Colonic mucosa (tissue), 4 donors: ENCODE measurements around the gene DACT3. TPM values are rescaled to one million over a fixed set of nuclear protein-coding genes. Genes with fewer than 3 reads are reported as not detected.

ENCODE experiments used
- DNase-seq: peaks from one replicate; pipeline ENCODE4 v3.0.0-alpha.2; 2020
- H3K27ac ChIP-seq: fragments of 200-600 bp; one replicate; pipeline ENCODE4 v1.8.0; 2021
- H3K27me3 ChIP-seq: fragments of 200-600 bp; one replicate; pipeline ENCODE4 v1.8.0; 2021
- H3K36me3 ChIP-seq: fragments of 200-600 bp; one replicate; pipeline ENCODE4 v1.8.0; 2021
- H3K4me1 ChIP-seq: fragments of 200-600 bp; one replicate; pipeline ENCODE4 v1.8.0; 2021; ENCODE audit warnings: mild to moderate bottlenecking
- H3K4me3 ChIP-seq: fragments of 200-600 bp; one replicate; pipeline ENCODE4 v1.8.0; 2021
- H3K9ac ChIP-seq, 2 donors: one replicate each; pipeline ENCODE4 v1.7.0; 2013; ENCODE audit warnings: control low read depth in 2 of 2, low read depth in 2 of 2, low read length in 2 of 2
- H3K9me3 ChIP-seq: fragments of 200-600 bp; one replicate; pipeline ENCODE4 v1.8.0; 2021
- CTCF ChIP-seq: fragments of 200-600 bp; IDR thresholded peaks from one replicate; pipeline ENCODE4 v1.8.0; 2022; ENCODE audit warnings: antibody characterized with exemption, mild to moderate bottlenecking
- intact Hi-C: fragments of 100-400 bp; cut with DNase I; formaldehyde crosslinking; loops from one replicate; pipeline ENCODE4 v1.14.1; 2022
- total RNA-seq, 2 donors: library from RNA; stranded (reverse); fragmentation: NEBNext Ultra II Directional in 1 of 2; extraction: Animal tissue kit (Norgen Biotek cat#: 25700) in 1 of 2; gene quantifications; one replicate each; pipeline ENCODE4 v1.2.1, GENCODE V29; 2021
- donor health status: healthy.
- donor health status: DM: no; HTN: no; CAD: no.
- donor health status: DM: no; HTN: no; CAD: no.

DACT3 gene
- total RNA-seq, 2 donors from 2014 or later = 1.6 to 5.3 TPM

- no peaks in the 10 kb centered on the region for H3K27me3 ChIP-seq
- DNase-seq = no peak
- no peak overlapping the region for H3K27ac ChIP-seq
- TF ChIP-seq CTCF = no peak
- no peak overlapping the region for H3K4me3 ChIP-seq
- no peaks in the 10 kb centered on the region for H3K9me3 ChIP-seq
- peaks cover 50% of the 10 kb centered on the region for H3K36me3 ChIP-seq
- intact Hi-C loops = no loop called here
- no peaks in the 10 kb centered on the region for H3K4me1 ChIP-seq
- no peak overlapping the region for H3K9ac ChIP-seq
Observed at GRCh38 chr19:46691948-46692347, 31.0 kb upstream of the DACT3 start.

- no peak for TF ChIP-seq CTCF
- no peaks in the 10 kb centered on the region for H3K4me1 ChIP-seq
- intact Hi-C loops = no loop called here
- H3K27me3 ChIP-seq = no peaks in the 10 kb centered on the region
- no peak overlapping the region for H3K27ac ChIP-seq
- no peaks in the 10 kb centered on the region for H3K9me3 ChIP-seq
- no peak overlapping the region for H3K4me3 ChIP-seq
- peaks cover 50% of the 10 kb centered on the region for H3K36me3 ChIP-seq
- no peak overlapping the region for H3K9ac ChIP-seq
- DNase-seq = no peak
Observed at GRCh38 chr19:46691104-46691503, 30.1 kb upstream of the DACT3 start.

GRCh38 chr19:46689358-46689757 is 28.4 kb upstream of the DACT3 start:
- no peak for DNase-seq
- no peak for TF ChIP-seq CTCF
- no peaks in the 10 kb centered on the region for H3K27me3 ChIP-seq
- no peaks in the 10 kb centered on the region for H3K9me3 ChIP-seq
- peaks cover 41% of the 10 kb centered on the region for H3K36me3 ChIP-seq
- H3K4me3 ChIP-seq = no peak overlapping the region
- H3K27ac ChIP-seq = no peak overlapping the region
- no peaks in the 10 kb centered on the region for H3K4me1 ChIP-seq
- intact Hi-C loops = no loop called here
- no peak overlapping the region for H3K9ac ChIP-seq

GRCh38 chr19:46687438-46688145 is 26.6 kb upstream of the DACT3 start:
- no peak overlapping the region for H3K4me3 ChIP-seq
- H3K4me1 ChIP-seq = no peaks in the 10 kb centered on the region
- no peak overlapping the region for H3K9ac ChIP-seq
- intact Hi-C loops = no loop called here
- DNase-seq = no peak
- peaks cover 25% of the 10 kb centered on the region for H3K36me3 ChIP-seq
- H3K27ac ChIP-seq = no peak overlapping the region
- no peaks in the 10 kb centered on the region for H3K27me3 ChIP-seq
- no peaks in the 10 kb centered on the region for H3K9me3 ChIP-seq
- TF ChIP-seq CTCF = no peak

GRCh38 chr19:46685189-46685588 is 24.2 kb upstream of the DACT3 start:
- no peak overlapping the region for H3K4me3 ChIP-seq
- intact Hi-C loops = no loop called here
- H3K27ac ChIP-seq = no peak overlapping the region
- H3K9ac ChIP-seq = no peak overlapping the region
- no peak for TF ChIP-seq CTCF
- no peaks in the 10 kb centered on the region for H3K27me3 ChIP-seq
- DNase-seq = no peak
- H3K9me3 ChIP-seq = no peaks in the 10 kb centered on the region
- peaks cover 6% of the 10 kb centered on the region for H3K36me3 ChIP-seq
- H3K4me1 ChIP-seq = no peaks in the 10 kb centered on the region
